ENCODE measurements around the gene COL17A1. TPM values are rescaled to one million over a fixed set of nuclear protein-coding genes. Genes with fewer than 3 reads are reported as not detected.

Gene COL17A1
- polyA plus RNA-seq, 1 donor (not counting 4 experiments of a cell fraction or from before 2014, with no cell fraction given), result 2,386 TPM

DNA sequence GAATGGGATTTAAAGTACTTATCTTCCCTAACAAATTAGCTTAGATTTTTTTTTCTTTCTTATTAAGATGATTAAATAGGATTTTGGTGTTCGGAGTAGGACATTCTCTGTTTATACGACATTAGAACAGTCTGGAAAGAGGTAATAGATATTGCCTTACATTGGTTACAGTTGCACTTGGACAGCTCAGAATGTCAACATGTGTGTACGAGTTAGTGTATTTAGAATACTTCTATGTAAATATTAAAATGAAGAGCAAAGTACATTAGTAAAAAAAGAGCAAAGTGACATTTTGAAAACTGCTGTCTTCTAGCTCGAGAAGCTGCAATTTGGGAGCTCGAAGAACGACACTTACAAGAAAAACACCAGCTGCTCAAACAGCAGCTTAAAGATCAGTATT lies 67.2 kb downstream of the COL17A1 start:
- Histone ChIP-seq H3K4me2 (ENCODE audit: control insufficient read depth, extremely low read depth, insufficient read depth, low read depth, low read length) (no peak overlapping the region), H3K27ac (ENCODE audit: control insufficient read depth, insufficient read depth, low read length) (no peak overlapping the region), H3K9me3 (ENCODE audit: control insufficient read depth, low read depth, low read length) (no peaks in the 10 kb centered on the region), H3K36me3 (ENCODE audit: control insufficient read depth in 2 of 2, extremely low read depth in 1 of 2, insufficient read depth in 2 of 2, low read length in 2 of 2) (peaks cover 20 to 43% of the 10 kb centered on the region in 2 experiments), H3K27me3 (ENCODE audit: control insufficient read depth, extremely low read depth, insufficient read depth, low read length) (no peaks in the 10 kb centered on the region), H2AFZ (ENCODE audit: control insufficient read depth, low read length) (no peak overlapping the region), H4K20me1 (ENCODE audit: control insufficient read depth, extremely low read depth, insufficient read depth, low read length) (no peaks in the 10 kb centered on the region), H3K4me3 (ENCODE audit: control insufficient read depth in 2 of 3, extremely low read depth in 1 of 3, insufficient read depth in 2 of 3, low read depth in 1 of 3, low read length in 3 of 3) (no peak overlapping the region), H3K4me1 (ENCODE audit: control insufficient read depth, extremely low read depth, insufficient read depth, low read length) (no peaks in the 10 kb centered on the region), H3K9ac (ENCODE audit: control insufficient read depth, extremely low read depth, insufficient read depth, low read length) (no peak overlapping the region), H3K9me1 (ENCODE audit: control insufficient read depth, extremely low read depth, insufficient read depth, low read length) (no peaks in the 10 kb centered on the region), H3K79me2 (ENCODE audit: control insufficient read depth, insufficient read depth, low read length) (peaks cover under 1% of the 10 kb centered on the region)
- FAIRE-seq (no peak), DNase-seq (ENCODE audit: low read depth, low spot score) (no peak)
- TF ChIP-seq, protein P1, sequence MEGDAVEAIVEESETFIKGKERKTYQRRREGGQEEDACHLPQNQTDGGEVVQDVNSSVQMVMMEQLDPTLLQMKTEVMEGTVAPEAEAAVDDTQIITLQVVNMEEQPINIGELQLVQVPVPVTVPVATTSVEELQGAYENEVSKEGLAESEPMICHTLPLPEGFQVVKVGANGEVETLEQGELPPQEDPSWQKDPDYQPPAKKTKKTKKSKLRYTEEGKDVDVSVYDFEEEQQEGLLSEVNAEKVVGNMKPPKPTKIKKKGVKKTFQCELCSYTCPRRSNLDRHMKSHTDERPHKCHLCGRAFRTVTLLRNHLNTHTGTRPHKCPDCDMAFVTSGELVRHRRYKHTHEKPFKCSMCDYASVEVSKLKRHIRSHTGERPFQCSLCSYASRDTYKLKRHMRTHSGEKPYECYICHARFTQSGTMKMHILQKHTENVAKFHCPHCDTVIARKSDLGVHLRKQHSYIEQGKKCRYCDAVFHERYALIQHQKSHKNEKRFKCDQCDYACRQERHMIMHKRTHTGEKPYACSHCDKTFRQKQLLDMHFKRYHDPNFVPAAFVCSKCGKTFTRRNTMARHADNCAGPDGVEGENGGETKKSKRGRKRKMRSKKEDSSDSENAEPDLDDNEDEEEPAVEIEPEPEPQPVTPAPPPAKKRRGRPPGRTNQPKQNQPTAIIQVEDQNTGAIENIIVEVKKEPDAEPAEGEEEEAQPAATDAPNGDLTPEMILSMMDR (optimal IDR thresholded peaks at IDR 0.05 in 1 of 3, IDR thresholded peaks at IDR 0.05 in 1 of 3, conservative IDR thresholded peaks at IDR 0.05 in 1 of 3; ENCODE audit: extremely low read depth in 1 of 3, insufficient read depth in 2 of 3, low read length in 3 of 3), result no peak
- dilution Hi-C loops (cut with MboI; ENCODE audit: extremely low pct_ligation_motif_present, low sequenced_read_pairs), result no loop called here

DNA sequence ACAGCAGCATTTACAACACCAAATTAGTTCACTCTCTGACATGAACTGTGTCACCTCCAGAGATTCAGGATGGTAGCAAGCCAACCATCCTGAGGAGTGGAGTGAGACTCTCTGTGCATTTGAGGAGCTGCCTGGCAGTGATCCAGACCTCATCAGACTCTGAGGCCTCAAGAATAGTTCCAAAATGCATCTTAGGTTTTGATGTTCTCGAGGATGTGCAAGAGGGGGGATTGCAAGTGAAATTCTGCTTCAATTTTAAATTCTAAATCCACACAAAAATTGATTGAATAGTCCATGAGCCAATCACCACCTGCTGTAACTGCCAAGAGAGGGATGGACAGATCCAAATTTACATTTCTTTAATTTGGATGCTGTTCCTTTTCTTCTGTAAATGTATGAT lies 69.0 kb downstream of the COL17A1 start:
- Histone ChIP-seq H3K4me2 (ENCODE audit: control insufficient read depth, extremely low read depth, insufficient read depth, low read depth, low read length) (no peak overlapping the region), H3K9me1 (ENCODE audit: control insufficient read depth, extremely low read depth, insufficient read depth, low read length) (no peaks in the 10 kb centered on the region), H3K79me2 (ENCODE audit: control insufficient read depth, insufficient read depth, low read length) (peaks cover 2% of the 10 kb centered on the region), H2AFZ (ENCODE audit: control insufficient read depth, low read length) (no peak overlapping the region), H3K9ac (ENCODE audit: control insufficient read depth, extremely low read depth, insufficient read depth, low read length) (no peak overlapping the region), H3K4me3 (ENCODE audit: control insufficient read depth in 2 of 3, extremely low read depth in 1 of 3, insufficient read depth in 2 of 3, low read depth in 1 of 3, low read length in 3 of 3) (no peak overlapping the region), H4K20me1 (ENCODE audit: control insufficient read depth, extremely low read depth, insufficient read depth, low read length) (no peaks in the 10 kb centered on the region), H3K4me1 (ENCODE audit: control insufficient read depth, extremely low read depth, insufficient read depth, low read length) (no peaks in the 10 kb centered on the region), H3K27ac (ENCODE audit: control insufficient read depth, insufficient read depth, low read length) (no peak overlapping the region), H3K9me3 (ENCODE audit: control insufficient read depth, low read depth, low read length) (no peaks in the 10 kb centered on the region), H3K27me3 (ENCODE audit: control insufficient read depth, extremely low read depth, insufficient read depth, low read length) (no peaks in the 10 kb centered on the region), H3K36me3 (ENCODE audit: control insufficient read depth in 2 of 2, extremely low read depth in 1 of 2, insufficient read depth in 2 of 2, low read length in 2 of 2) (peaks cover 15 to 35% of the 10 kb centered on the region in 2 experiments)
- FAIRE-seq (no peak), DNase-seq (ENCODE audit: low read depth, low spot score) (no peak)
- dilution Hi-C loops (cut with MboI; ENCODE audit: extremely low pct_ligation_motif_present, low sequenced_read_pairs), result no loop called here
- TF ChIP-seq EZH2 (IDR thresholded peaks at IDR 0.05; ENCODE audit: low read length), result no peak
- TF ChIP-seq, protein P1 (optimal IDR thresholded peaks at IDR 0.05 in 1 of 3, IDR thresholded peaks at IDR 0.05 in 1 of 3, conservative IDR thresholded peaks at IDR 0.05 in 1 of 3; ENCODE audit: extremely low read depth in 1 of 3, insufficient read depth in 2 of 3, low read length in 3 of 3), result no peak
